Mucosa of descending colon (tissue), 3 donors: ENCODE data around the gene REELD1. TPM values are rescaled to one million over a fixed set of nuclear protein-coding genes. Genes with fewer than 3 reads are reported as not detected.

Source experiments
- ATAC-seq: fragments of 200-7000 bp; cut with Tn5 transposase; one replicate; pipeline ENCODE4 v1.9.1; 2020; ENCODE audit warnings: mild to moderate bottlenecking, moderate library complexity
- DNase-seq, 3 donors: peaks; one replicate each; pipeline ENCODE4 v3.0.0-alpha.2; 2020
- H3K36me3 ChIP-seq: fragments of 200-600 bp; one replicate; pipeline ENCODE4 v1.8.0; 2021; ENCODE audit warnings: low read depth, mild to moderate bottlenecking
- H3K4me1 ChIP-seq: fragments of 200-600 bp; one replicate; pipeline ENCODE4 v1.8.0; 2021; ENCODE audit warnings: low read depth, mild to moderate bottlenecking
- H3K4me3 ChIP-seq: fragments of 200-600 bp; one replicate; pipeline ENCODE4 v1.8.0; 2021; ENCODE audit warnings: mild to moderate bottlenecking
- H3K9me3 ChIP-seq: fragments of 200-600 bp; one replicate; pipeline ENCODE4 v1.8.0; 2021; ENCODE audit warnings: mild to moderate bottlenecking
- CTCF ChIP-seq: fragments of 200-600 bp; IDR thresholded peaks from one replicate; pipeline ENCODE4 v1.8.0; 2022; ENCODE audit warnings: antibody characterized with exemption, mild to moderate bottlenecking
- intact Hi-C, 2 donors: fragments of 100-400 bp; cut with DNase I in 1 of 2; cut with micrococcal nuclease in 1 of 2; formaldehyde crosslinking; loops; one replicate each; pipeline versions ENCODE4 v1.11.0 to v1.11.1; 2022; cut with DNase I, micrococcal nuclease
- total RNA-seq, 3 donors: library from RNA; stranded (reverse); fragmentation: NEBNext Ultra II Directional in 2 of 3; extraction: Animal tissue kit (Norgen Biotek cat#: 25700) in 2 of 3; gene quantifications; one replicate each; pipeline versions ENCODE4 v1.2.1 to v1.2.4, GENCODE V29; 2021 to 2023
- donor health status: DM: no; HTN: no; CAD: no; lungs with moderate emphysema.
- donor health status: DM: no; HTN: no; CAD: no.
- donor health status: DM: no; HTN: yes; CAD: no.

Gene REELD1
- total RNA-seq, 3 donors from 2014 or later = 0.29 to 0.31 TPM; not detected in 1

GRCh38 chr4:146229406-146229805 is 15.1 kb downstream of the REELD1 start:
- H3K36me3 ChIP-seq = no peaks in the 10 kb centered on the region
- DNase-seq (no peak), ATAC-seq (no peak)
- TF ChIP-seq CTCF = no peak
- H3K9me3 ChIP-seq = no peaks in the 10 kb centered on the region
- intact Hi-C loops = no loop called here
- H3K4me3 ChIP-seq = no peak overlapping the region
- no peaks in the 10 kb centered on the region for H3K4me1 ChIP-seq

- DNase-seq (no peak), ATAC-seq (peak; percentile 83)
- intact Hi-C loops = no loop called here
- TF ChIP-seq CTCF = no peak
- Histone ChIP-seq H3K4me3 (no peak overlapping the region), H3K36me3 (no peaks in the 10 kb centered on the region), H3K9me3 (no peaks in the 10 kb centered on the region), H3K4me1 (no peaks in the 10 kb centered on the region)
Measured at GRCh38 chr4:146232131-146232722, 17.9 kb downstream of the REELD1 start.

- no peaks in the 10 kb centered on the region for H3K4me1 ChIP-seq
- H3K4me3 ChIP-seq = no peak overlapping the region
- H3K9me3 ChIP-seq = no peaks in the 10 kb centered on the region
- H3K36me3 ChIP-seq = no peaks in the 10 kb centered on the region
- DNase-seq (no peak), ATAC-seq (peak; percentile 26)
- intact Hi-C loops = no loop called here
- no peak for TF ChIP-seq CTCF
Measured at GRCh38 chr4:146235654-146236177, 21.4 kb downstream of the REELD1 start.

- Histone ChIP-seq H3K9me3 (no peaks in the 10 kb centered on the region), H3K4me3 (no peak overlapping the region), H3K36me3 (no peaks in the 10 kb centered on the region), H3K4me1 (no peaks in the 10 kb centered on the region)
- intact Hi-C loops = no loop called here
- DNase-seq (no peak), ATAC-seq (no peak)
- no peak for TF ChIP-seq CTCF
Measured at GRCh38 chr4:146236216-146236615, 21.9 kb downstream of the REELD1 start.

GRCh38 chr4:146237092-146237491 is 22.8 kb downstream of the REELD1 start:
- no peak for DNase-seq
- intact Hi-C loops = no loop called here
- peaks cover 6% of the 10 kb centered on the region for H3K4me1 ChIP-seq
- no peak for ATAC-seq
- no peaks in the 10 kb centered on the region for H3K9me3 ChIP-seq
- H3K36me3 ChIP-seq = no peaks in the 10 kb centered on the region
- TF ChIP-seq CTCF = no peak
- no peak overlapping the region for H3K4me3 ChIP-seq
